GM18520 (cell line): ENCODE measurements around the gene HEXA.
"Not testable (repeated sequence)": the region's sequence is repeated elsewhere in the genome, so short reads cannot be mapped to it uniquely, and the experiment has no call there.

Experiments used
- ATAC-seq: cut with Tn5 transposase; IDR thresholded peaks from one replicate; pipeline ENCODE4 v1.9.1; 2021; ENCODE audit not compliant: unreplicated experiment

The HEXA gene

GRCh38 chr15:72375846-72376581 is at the start of gene HEXA:
HEXA (minus strand) TSS chr15:72376014; CDS start chr15:72375972, 42 bp downstream.
- ATAC-seq, result peak; percentile 64

- ATAC-seq, result no peak
Observed at GRCh38 chr15:72423256-72423655, 47.4 kb upstream of the HEXA start.

DNA sequence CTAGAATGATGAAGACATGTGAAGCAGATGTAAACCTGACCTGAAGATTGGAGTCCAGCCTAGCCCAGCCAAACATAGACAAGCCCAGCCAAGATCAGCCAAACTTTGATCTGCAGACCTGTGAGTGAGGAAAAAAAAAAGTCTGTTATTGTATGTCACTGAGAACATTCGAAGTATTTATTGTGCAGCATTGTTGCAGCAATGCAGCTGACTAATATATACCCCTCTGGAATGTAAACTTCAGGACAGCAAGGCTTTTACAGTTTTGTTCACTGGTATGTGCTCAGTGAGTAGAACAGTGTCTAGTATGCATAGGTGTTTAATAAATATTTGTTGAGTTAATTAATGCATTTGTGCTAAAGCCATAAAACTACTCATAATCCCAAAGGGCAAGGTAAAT is 45.7 kb upstream of the HEXA start:
- no peak for ATAC-seq

GRCh38 chr15:72420576-72420975 is 44.8 kb upstream of the HEXA start:
- ATAC-seq, result no peak

DNA sequence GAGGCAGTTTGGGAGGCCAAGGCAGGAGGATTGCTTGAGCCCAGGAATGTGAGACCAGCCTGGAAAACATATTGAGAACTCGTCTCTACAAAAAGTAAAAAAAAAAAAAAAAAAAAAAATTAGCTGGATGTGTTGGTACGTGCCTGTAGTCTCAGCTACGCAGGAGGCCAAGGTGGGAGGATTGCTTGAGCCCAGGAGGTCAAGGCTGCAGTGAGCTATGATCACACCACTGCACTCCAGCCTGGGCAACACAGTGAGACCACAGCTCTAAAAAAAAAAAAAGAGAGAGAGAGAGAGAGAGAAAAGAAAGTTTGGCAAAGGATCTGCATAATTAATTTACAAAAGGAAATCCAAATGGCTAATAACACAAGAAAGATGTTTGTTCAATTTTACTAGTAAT is 44.0 kb upstream of the HEXA start:
- not testable (repeated sequence) for ATAC-seq

GRCh38 chr15:72415304-72415703 is 39.5 kb upstream of the HEXA start:
- ATAC-seq, result no peak

DNA sequence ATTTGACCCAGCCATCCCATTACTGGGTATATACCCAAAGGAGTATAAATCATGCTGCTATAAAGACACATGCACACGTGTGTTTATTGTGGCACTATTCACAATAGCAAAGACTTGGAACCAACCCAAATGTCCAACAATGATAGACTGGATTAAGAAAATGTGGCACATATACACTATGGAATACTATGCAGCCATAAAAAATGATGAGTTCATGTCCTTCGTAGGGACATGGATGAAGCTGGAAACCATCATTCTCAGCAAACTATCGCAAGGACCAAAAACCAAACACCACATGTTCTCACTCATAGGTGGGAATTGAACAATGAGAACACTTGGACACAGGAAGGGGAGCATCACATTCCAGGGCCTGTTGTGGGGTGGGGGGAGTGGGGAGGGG is 37.5 kb upstream of the HEXA start:
- not testable (repeated sequence) for ATAC-seq

DNA sequence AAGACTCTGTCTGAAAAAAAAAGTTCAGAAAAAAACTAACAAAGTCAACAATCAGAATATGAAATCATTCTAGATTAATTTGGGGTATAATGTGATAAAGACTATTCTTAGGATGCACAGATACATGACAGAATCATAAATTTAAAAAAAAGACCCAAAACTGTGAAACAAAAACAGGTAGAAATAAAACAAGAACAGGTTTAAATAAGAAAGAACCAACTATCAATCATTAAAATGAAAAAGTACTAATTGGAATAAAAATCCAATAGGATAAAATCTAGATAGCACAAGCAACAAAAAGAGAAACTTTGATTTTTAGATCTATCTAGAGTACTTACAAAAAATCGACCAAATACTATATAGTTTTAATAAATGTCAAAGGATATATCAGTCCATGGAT is 35.7 kb upstream of the HEXA start:
- ATAC-seq, result no peak

- no peak for ATAC-seq
Observed at GRCh38 chr15:72411111-72411510, 35.3 kb upstream of the HEXA start.

GRCh38 chr15:72406936-72407335 is 31.1 kb upstream of the HEXA start:
- no peak for ATAC-seq

DNA sequence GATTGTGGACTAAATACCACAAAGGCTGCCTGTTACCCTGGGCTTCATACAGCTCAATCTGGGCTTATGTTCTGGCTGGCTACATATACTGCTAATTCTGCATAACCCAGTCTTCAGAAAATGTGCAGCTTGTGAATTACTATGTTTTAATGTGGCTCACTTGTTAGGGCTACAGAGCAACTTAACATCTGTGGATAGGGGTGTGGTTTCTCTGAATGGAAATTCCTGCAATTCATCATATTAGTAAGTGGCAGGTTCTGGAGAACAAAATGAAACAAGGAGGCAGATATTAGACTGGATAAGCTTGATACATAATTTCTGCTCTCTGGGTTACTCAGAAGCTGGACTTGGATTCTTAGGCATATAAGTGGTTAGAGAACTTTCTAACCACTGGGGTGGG is 29.0 kb upstream of the HEXA start:
- no peak for ATAC-seq

GRCh38 chr15:72404356-72404755 is 28.5 kb upstream of the HEXA start:
- ATAC-seq, result no peak

DNA sequence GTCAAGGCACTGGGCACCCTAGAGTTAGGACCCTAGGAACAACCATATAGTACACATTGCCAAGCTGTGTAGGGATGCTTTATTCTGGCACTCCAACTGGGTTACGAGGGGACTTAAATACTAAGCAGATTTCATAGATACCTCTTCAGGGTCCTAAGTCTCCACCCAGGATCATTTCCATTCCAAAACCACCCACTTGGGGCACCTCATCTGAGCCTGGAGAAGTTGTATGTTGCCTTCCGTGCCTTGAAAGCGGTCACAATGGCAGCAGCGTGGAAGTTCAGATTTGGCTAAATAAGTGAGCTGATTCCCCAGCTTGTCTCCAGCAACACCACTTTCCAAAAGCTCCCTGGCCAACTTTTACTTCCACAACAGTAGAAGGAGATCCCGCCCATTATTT is 26.9 kb upstream of the HEXA start:
- no peak for ATAC-seq

DNA sequence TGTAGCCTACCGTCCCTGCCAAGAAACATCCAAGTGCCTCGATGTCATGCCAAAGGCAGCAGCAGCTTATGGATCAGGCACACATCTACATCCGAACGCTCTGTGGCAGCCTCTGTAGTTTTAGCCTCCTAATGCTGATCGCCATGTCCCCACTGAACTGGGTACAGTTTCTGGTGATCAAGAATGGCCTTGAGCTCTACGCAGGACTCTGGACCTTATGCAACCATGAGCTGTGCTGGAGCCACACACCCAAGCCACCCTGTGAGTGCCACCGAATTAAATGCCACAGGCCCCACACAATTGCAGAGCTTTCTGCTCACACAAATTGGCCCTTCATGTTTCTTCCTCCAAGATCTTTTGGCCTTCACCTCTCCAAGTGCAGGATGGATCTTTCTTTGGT is 22.8 kb upstream of the HEXA start:
- no peak for ATAC-seq

DNA sequence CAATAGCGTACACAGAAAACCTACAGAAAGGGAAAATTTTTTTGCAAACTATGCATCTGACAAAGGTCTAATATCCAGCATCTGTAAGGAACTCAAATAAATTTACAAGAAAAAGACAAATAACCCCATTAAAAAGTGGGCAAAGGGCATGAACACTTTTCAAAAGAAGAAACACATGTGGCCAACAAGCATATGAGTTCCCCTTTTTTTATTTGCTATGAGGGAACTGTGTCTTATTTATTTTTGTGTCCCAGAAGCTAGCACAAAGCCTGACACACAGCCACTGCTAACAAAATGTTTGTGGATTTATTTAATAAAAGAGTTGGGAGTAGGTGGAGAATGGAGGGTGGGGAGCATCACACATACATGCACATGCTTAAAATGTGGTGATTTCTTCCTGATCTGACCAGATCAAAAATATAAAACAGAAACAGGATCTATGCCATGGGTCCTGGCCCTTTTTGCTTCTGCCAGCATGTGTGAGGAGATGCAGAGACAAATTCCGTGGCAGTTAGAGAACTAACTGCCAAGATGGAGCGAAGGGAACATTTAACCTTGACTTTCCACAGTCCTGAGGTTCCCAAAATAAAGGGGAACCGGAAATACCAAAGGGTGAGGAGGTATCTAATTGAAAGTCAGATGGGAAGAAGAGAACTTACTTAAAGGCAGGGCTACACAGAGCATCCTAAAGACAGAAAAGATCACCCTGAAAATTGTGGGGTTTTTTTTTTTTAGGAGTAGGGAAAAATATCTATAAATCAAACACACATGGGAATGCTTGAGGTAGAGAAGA is 22.2 kb upstream of the HEXA start, which contains the start of gene TMEM202:
Gene TMEM202 (plus strand): TSS at position 510 of the 793 bp plus-strand sequence. CDS start 22 bp downstream, at position 532.
- no peak for ATAC-seq

GRCh38 chr15:72396331-72396730 is 20.5 kb upstream of the HEXA start:
- not testable (repeated sequence) for ATAC-seq

GRCh38 chr15:72389231-72389630 is 13.4 kb upstream of the HEXA start:
- ATAC-seq, result no peak

- ATAC-seq, result no peak
Observed at GRCh38 chr15:72387741-72388140, 11.9 kb upstream of the HEXA start.

DNA sequence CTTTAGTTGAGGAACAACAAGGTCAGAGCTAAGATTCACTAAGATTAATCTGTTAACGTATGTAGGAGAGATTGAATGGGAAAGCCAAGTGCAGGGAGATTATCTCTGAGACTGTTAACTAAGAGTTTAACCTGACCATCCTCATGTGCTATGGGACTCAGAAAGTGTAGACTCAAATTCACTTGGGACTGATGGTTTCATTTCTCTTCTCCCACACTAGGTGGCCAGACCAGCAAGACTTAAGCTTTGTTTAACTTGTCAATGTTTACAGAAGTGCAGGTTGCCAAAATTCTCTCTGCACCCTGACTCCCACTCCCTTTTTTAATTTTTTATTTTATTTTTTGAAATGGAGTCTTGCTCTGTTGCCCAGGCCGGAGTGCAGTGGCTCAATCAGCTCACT is 6.3 kb upstream of the HEXA start:
- no peak for ATAC-seq

DNA sequence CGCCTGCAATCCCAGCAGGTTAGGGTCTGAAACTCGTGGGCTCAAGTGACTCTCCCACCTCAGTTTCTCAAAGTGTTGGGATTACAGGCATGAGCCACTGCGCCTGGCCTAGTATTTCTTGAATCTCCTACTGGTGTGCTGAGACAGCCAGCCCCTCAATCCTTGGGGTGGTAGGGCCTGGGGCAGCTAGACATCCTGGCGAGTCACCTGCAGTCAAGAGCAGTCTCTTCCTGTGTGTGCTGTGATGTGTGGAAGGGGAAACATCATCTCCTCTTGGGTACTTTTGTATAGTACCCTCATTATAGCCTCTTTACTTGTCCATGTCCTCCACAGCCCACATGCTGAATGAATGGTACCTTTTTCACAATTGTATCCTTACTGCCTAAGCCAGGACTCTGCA is 4.9 kb upstream of the HEXA start:
- ATAC-seq, result no peak

- ATAC-seq, result no peak
Observed at GRCh38 chr15:72379856-72380430, 4.1 kb upstream of the HEXA start.

DNA sequence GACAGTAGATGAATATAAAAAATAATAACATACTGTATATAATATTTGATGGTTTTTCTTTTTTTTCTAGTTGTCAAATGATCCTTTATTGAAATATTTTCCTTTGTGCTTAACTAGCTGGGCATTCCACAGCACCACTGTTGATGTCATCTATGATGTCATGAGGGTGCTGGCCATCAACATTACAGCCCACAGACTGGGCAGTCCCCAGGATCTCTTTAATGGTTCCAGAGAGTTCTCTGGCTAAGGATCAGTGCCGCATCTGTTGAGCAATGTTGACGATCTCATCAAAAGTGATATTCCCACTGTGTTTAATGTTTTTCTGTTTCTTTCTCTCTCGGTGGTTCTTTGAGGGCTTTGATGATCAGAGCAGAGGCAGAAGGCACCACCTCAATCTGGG is 3.3 kb upstream of the HEXA start:
- ATAC-seq, result not testable (repeated sequence)
